Measurements from ENCODE around the gene CAPN15.

Gene CAPN15

GRCh38 chr16:559411-560203, 32.1 kb downstream of the CAPN15 start:
- DNase-seq (ENCODE audit: low read depth), result no peak
- no peak overlapping the region for H3K4me3 ChIP-seq (ENCODE audit: low read depth, low read length)
- TF ChIP-seq POLR2A (IDR thresholded peaks at IDR 0.05; ENCODE audit: extremely low read depth, insufficient read length) (no peak), CTCF (IDR thresholded peaks at IDR 0.05; ENCODE audit: low read depth, low read length) (no peak), MYC (IDR thresholded peaks at IDR 0.05; ENCODE audit: low read depth, low read length) (no peak)

- H3K4me3 ChIP-seq (ENCODE audit: low read depth, low read length), result no peak within 1 kb of the TSS
- no peak for TF ChIP-seq MAX (IDR thresholded peaks at IDR 0.05; ENCODE audit: low read depth, low read length)
- no peak for TF ChIP-seq POLR2A (IDR thresholded peaks at IDR 0.05; ENCODE audit: extremely low read depth, insufficient read length)
- no peak for TF ChIP-seq MYC (IDR thresholded peaks at IDR 0.05; ENCODE audit: low read depth, low read length)
- no peak for TF ChIP-seq CTCF (IDR thresholded peaks at IDR 0.05; ENCODE audit: low read depth, low read length)
- DNase-seq (ENCODE audit: low read depth), result no peak
Observed at GRCh38 chr16:560204-560700, 32.7 kb downstream of the CAPN15 start, which contains the start of gene PRR35. PRR35 (plus strand) TSS chr16:560394; CDS start chr16:563295, 2,901 bp downstream.

GRCh38 chr16:560701-561412, 33.3 kb downstream of the CAPN15 start:
- no peak for TF ChIP-seq CTCF (IDR thresholded peaks at IDR 0.05; ENCODE audit: low read depth, low read length)
- no peak for TF ChIP-seq MYC (IDR thresholded peaks at IDR 0.05; ENCODE audit: low read depth, low read length)
- H3K4me3 ChIP-seq (ENCODE audit: low read depth, low read length), result no peak overlapping the region
- no peak for DNase-seq (ENCODE audit: low read depth)

GRCh38 chr16:561413-561794, 33.9 kb downstream of the CAPN15 start:
- no peak for TF ChIP-seq POLR2A (IDR thresholded peaks at IDR 0.05; ENCODE audit: extremely low read depth, insufficient read length)
- TF ChIP-seq MYC (IDR thresholded peaks at IDR 0.05; ENCODE audit: low read depth, low read length), result no peak
- TF ChIP-seq MAX (IDR thresholded peaks at IDR 0.05; ENCODE audit: low read depth, low read length), result no peak
- no peak for TF ChIP-seq CTCF (IDR thresholded peaks at IDR 0.05; ENCODE audit: low read depth, low read length)
- no peak for DNase-seq (ENCODE audit: low read depth)
- no peak overlapping the region for H3K4me3 ChIP-seq (ENCODE audit: low read depth, low read length)

- DNase-seq (ENCODE audit: low read depth), result no peak
- no peak overlapping the region for H3K4me3 ChIP-seq (ENCODE audit: low read depth, low read length)
- TF ChIP-seq MAX (IDR thresholded peaks at IDR 0.05; ENCODE audit: low read depth, low read length), result no peak
- no peak for TF ChIP-seq CTCF (IDR thresholded peaks at IDR 0.05; ENCODE audit: low read depth, low read length)
- no peak for TF ChIP-seq MYC (IDR thresholded peaks at IDR 0.05; ENCODE audit: low read depth, low read length)
- TF ChIP-seq POLR2A (IDR thresholded peaks at IDR 0.05; ENCODE audit: extremely low read depth, insufficient read length), result no peak
Observed at GRCh38 chr16:561957-562938, 34.7 kb downstream of the CAPN15 start.
